ENCODE data around the gene WDFY2. TPM values are rescaled to one million over a fixed set of nuclear protein-coding genes. Genes with fewer than 3 reads are reported as not detected.

Gene WDFY2
- total and polyA plus RNA-seq, 12 donors, result 13.2 to 38.6 (median 26.0) TPM

- no peak overlapping the region for H3K4me3 ChIP-seq
- TF ChIP-seq POLR2A (IDR thresholded peaks at IDR 0.05), result no peak
- TF ChIP-seq, protein P1, sequence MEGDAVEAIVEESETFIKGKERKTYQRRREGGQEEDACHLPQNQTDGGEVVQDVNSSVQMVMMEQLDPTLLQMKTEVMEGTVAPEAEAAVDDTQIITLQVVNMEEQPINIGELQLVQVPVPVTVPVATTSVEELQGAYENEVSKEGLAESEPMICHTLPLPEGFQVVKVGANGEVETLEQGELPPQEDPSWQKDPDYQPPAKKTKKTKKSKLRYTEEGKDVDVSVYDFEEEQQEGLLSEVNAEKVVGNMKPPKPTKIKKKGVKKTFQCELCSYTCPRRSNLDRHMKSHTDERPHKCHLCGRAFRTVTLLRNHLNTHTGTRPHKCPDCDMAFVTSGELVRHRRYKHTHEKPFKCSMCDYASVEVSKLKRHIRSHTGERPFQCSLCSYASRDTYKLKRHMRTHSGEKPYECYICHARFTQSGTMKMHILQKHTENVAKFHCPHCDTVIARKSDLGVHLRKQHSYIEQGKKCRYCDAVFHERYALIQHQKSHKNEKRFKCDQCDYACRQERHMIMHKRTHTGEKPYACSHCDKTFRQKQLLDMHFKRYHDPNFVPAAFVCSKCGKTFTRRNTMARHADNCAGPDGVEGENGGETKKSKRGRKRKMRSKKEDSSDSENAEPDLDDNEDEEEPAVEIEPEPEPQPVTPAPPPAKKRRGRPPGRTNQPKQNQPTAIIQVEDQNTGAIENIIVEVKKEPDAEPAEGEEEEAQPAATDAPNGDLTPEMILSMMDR (IDR thresholded peaks at IDR 0.05), result no peak
- H3K27me3 ChIP-seq, result no peaks in the 10 kb centered on the region
- no peak for DNase-seq
- peaks cover 0 to 32% of the 10 kb centered on the region in 2 donors for H3K4me1 ChIP-seq (replicated peaks in 1 of 2)
- H3K27ac ChIP-seq, result peak overlapping the region; percentile 28 to 72 (median 57)
- intact Hi-C loops (cut with DNase I), result loop anchor here (5.0 to 10.0 kb wide), 2 partner anchors 144 to 152 kb away; no protein-coding TSS in a partner anchor
- WGBS, 4 donors, result 59 to 75% (median 68%) methylated on average over 6 of the region's 6 CpGs
- peaks cover 0 to 9% of the 10 kb centered on the region in 2 donors for H3K36me3 ChIP-seq (replicated peaks in 1 of 2)
- H3K9me3 ChIP-seq (replicated peaks in 1 of 3), result no peaks in the 10 kb centered on the region
These were observed 154.9 kb downstream of the WDFY2 start for GRCh38 chr13:51739027-51739764.

GRCh38 chr13:51740698-51741097 is 156.4 kb downstream of the WDFY2 start:
- Histone ChIP-seq H3K4me3 (no peak overlapping the region), H3K27ac (peak overlapping the region; percentile 25 to 72 (median 28)), H3K27me3 (no peaks in the 10 kb centered on the region), H3K36me3 (replicated peaks in 1 of 2) (peaks cover 0 to 9% of the 10 kb centered on the region in 2 donors), H3K9me3 (replicated peaks in 1 of 3) (no peaks in the 10 kb centered on the region), H3K4me1 (replicated peaks in 1 of 2) (peaks cover 0 to 32% of the 10 kb centered on the region in 2 donors)
- intact Hi-C loops (cut with DNase I), result no loop called here
- no peak for TF ChIP-seq POLR2A (IDR thresholded peaks at IDR 0.05)
- TF ChIP-seq, protein P1 (IDR thresholded peaks at IDR 0.05), result no peak
- peak in 3 of 7 donors; percentile 45 to 58 (median 54) for DNase-seq
- WGBS, 4 donors, result 45 to 49% (median 46%) methylated on average over 5 of the region's 5 CpGs

DNA sequence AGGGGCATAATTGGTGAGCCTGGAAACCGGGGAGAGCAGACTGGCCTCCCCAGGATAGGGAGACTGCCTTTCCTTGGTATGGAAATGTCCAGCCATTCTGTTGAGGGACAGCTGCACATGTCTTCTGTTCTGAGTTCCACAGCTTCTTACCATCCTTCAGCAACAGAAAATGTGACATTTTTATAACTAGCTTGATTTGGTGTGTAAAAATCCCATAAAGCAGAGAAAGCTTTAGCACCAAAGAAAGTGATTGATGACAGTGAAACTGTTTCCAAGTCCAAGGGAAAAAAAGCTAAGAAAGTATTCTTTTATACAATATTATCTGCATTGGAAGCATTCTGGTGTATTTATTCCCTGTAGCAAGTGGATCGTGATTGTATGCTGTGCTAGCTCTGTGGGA is 157.8 kb downstream of the WDFY2 start:
- DNase-seq, result no peak
- no peaks in the 10 kb centered on the region for H3K9me3 ChIP-seq (replicated peaks in 1 of 3)
- no peaks in the 10 kb centered on the region for H3K27me3 ChIP-seq
- 67 to 91% (median 88%) methylated on average over 2 of the region's 2 CpGs for WGBS, 4 donors
- TF ChIP-seq, protein P1 (IDR thresholded peaks at IDR 0.05), result no peak
- TF ChIP-seq POLR2A (IDR thresholded peaks at IDR 0.05), result no peak
- peaks cover 0 to 32% of the 10 kb centered on the region in 2 donors for H3K4me1 ChIP-seq (replicated peaks in 1 of 2)
- peak overlapping the region in 2 of 5 donors; percentile 61 to 72 for H3K27ac ChIP-seq
- peaks cover 0 to 9% of the 10 kb centered on the region in 2 donors for H3K36me3 ChIP-seq (replicated peaks in 1 of 2)
- intact Hi-C loops (cut with DNase I), result no loop called here
- no peak overlapping the region for H3K4me3 ChIP-seq

- intact Hi-C loops (cut with DNase I), result no loop called here
These were observed 158.3 kb downstream of the WDFY2 start for GRCh38 chr13:51742611-51743010.

More at GRCh38 chr13:51742611-51743010, 158.3 kb downstream of the WDFY2 start:
- peaks cover 0 to 9% of the 10 kb centered on the region in 2 donors for H3K36me3 ChIP-seq (replicated peaks in 1 of 2)
- no peaks in the 10 kb centered on the region for H3K27me3 ChIP-seq
- peaks cover 0 to under 1% (median 0%) of the 10 kb centered on the region in 3 donors for H3K9me3 ChIP-seq (replicated peaks in 1 of 3)
- H3K27ac ChIP-seq, result peak overlapping the region in 1 of 5 donors; percentile 14
- no peak for DNase-seq
- TF ChIP-seq, protein P1 (IDR thresholded peaks at IDR 0.05), result no peak
- no peak for TF ChIP-seq POLR2A (IDR thresholded peaks at IDR 0.05)
- H3K4me1 ChIP-seq (replicated peaks in 1 of 2), result peaks cover 0 to 32% of the 10 kb centered on the region in 2 donors
- H3K4me3 ChIP-seq, result no peak overlapping the region
- 93 to 100% (median 97%) methylated on average over 2 of the region's 2 CpGs for WGBS, 4 donors
